Colon (tissue), 2 donors: ENCODE measurements around the gene ZNF646.

Source experiments
- FAIRE-seq: peaks from 2 replicates; lab custom pipeline; 2012; peaks lifted over from hg19 to GRCh38; lab: Jason Lieb, UNC
- donor health status: control.
- donor health status: control.

The ZNF646 gene

GRCh38 chr16:31063843-31064611 lies 10.2 kb upstream of the ZNF646 start:
- FAIRE-seq = no peak

- no peak for FAIRE-seq
These were observed 9.2 kb upstream of the ZNF646 start for GRCh38 chr16:31064882-31065461.

GRCh38 chr16:31067342-31067741 lies 6.9 kb upstream of the ZNF646 start:
- no peak for FAIRE-seq

- FAIRE-seq = no peak
These were observed 2.4 kb upstream of the ZNF646 start for GRCh38 chr16:31071861-31072260.

GRCh38 chr16:31072540-31073141 lies 1.6 kb upstream of the ZNF646 start:
- no peak for FAIRE-seq

GRCh38 chr16:31073142-31073969 lies 866 bp upstream of the ZNF646 start:
- FAIRE-seq = no peak

GRCh38 chr16:31074814-31075183 lies 577 bp downstream of the ZNF646 start:
- FAIRE-seq = no peak

- FAIRE-seq = no peak
These were observed 2.1 kb downstream of the ZNF646 start for GRCh38 chr16:31076319-31076718.

- FAIRE-seq = no peak
These were observed 2.8 kb downstream of the ZNF646 start for GRCh38 chr16:31077024-31077423.

- no peak for FAIRE-seq
These were observed 3.6 kb downstream of the ZNF646 start for GRCh38 chr16:31077592-31078396.

- FAIRE-seq = no peak
These were observed 4.5 kb downstream of the ZNF646 start for GRCh38 chr16:31078597-31079341.

GRCh38 chr16:31079342-31079944 lies 5.2 kb downstream of the ZNF646 start:
- no peak for FAIRE-seq

- no peak for FAIRE-seq
These were observed 5.9 kb downstream of the ZNF646 start for GRCh38 chr16:31080035-31080629.

- FAIRE-seq = no peak
These were observed 6.7 kb downstream of the ZNF646 start for GRCh38 chr16:31080756-31081419.

- no peak for FAIRE-seq
These were observed 7.5 kb downstream of the ZNF646 start for GRCh38 chr16:31081428-31082351.

- no peak for FAIRE-seq
These were observed 8.3 kb downstream of the ZNF646 start for GRCh38 chr16:31082368-31083045.

GRCh38 chr16:31083081-31083480 lies 8.9 kb downstream of the ZNF646 start:
- FAIRE-seq = no peak

GRCh38 chr16:31083556-31083955 lies 9.3 kb downstream of the ZNF646 start:
- FAIRE-seq = no peak
